Calu3 (cell line): ENCODE results near the gene GCDH. TPM values are rescaled to one million over a fixed set of nuclear protein-coding genes. Genes with fewer than 3 reads are reported as not detected.
A peak's percentile ranks its signal among the peaks of the same experiment; 100 is the strongest.

Experiments used
- BruUV-seq: library from RNA; stranded (reverse); fragments of 400-500 nt; replicated peaks from 2 replicates; lab custom pipeline; 2021; lab: Mats Ljungman, UMichigan
- CTCF ChIA-PET: fragments of 300-600 bp; sonication (Branson Sonifier 250); formaldehyde crosslinking; loops from one replicate; lab custom pipeline; 2022; ENCODE audit warnings: antibody characterized with exemption; lab: Charles Lee
- DNase-seq: peaks from one replicate; pipeline ENCODE4 v3.0.0; 2022
- H3K27ac Mint-ChIP-seq: one replicate; pipeline ENCODE4 v1.8.0; 2022; ENCODE audit warnings: mixed read lengths; ENCODE audit not compliant: unreplicated experiment
- H3K27me3 Mint-ChIP-seq: one replicate; pipeline ENCODE4 v1.8.0; 2022; ENCODE audit warnings: mixed read lengths; ENCODE audit not compliant: unreplicated experiment
- H3K36me3 Mint-ChIP-seq: one replicate; pipeline ENCODE4 v1.8.0; 2022; ENCODE audit warnings: mild to moderate bottlenecking, moderate library complexity, mixed read lengths; ENCODE audit not compliant: insufficient read depth, unreplicated experiment
- H3K4me1 Mint-ChIP-seq: one replicate; pipeline ENCODE4 v1.8.0; 2022; ENCODE audit warnings: mild to moderate bottlenecking, low read depth, mixed read lengths; ENCODE audit not compliant: unreplicated experiment
- H3K4me3 Mint-ChIP-seq: one replicate; pipeline ENCODE4 v1.8.0; 2022; ENCODE audit warnings: mild to moderate bottlenecking, low read depth, moderate library complexity, mixed read lengths; ENCODE audit not compliant: unreplicated experiment
- H3K9me3 Mint-ChIP-seq: one replicate; pipeline ENCODE4 v1.8.0; 2022; ENCODE audit warnings: low read depth, mixed read lengths; ENCODE audit not compliant: unreplicated experiment
- CTCF ChIP-seq: fragments of 200-600 bp; IDR thresholded peaks from one replicate; pipeline ENCODE4 v1.8.0; 2022; ENCODE audit warnings: antibody characterized with exemption; ENCODE audit not compliant: unreplicated experiment
- intact Hi-C: fragments of 100-400 bp; cut with micrococcal nuclease; formaldehyde crosslinking; loops from one replicate; pipeline ENCODE4 v1.10.0; 2022; ENCODE audit not compliant: unreplicated experiment
- total RNA-seq: library from RNA; stranded (reverse); gene quantifications from 2 replicates; pipeline ENCODE4 v1.2.3, GENCODE V29; 2022

The GCDH gene
- total RNA-seq, 1 experiment from 2014 or later = 23.6 TPM

GRCh38 chr19:12924621-12925310 is 33.8 kb downstream of the GCDH start:
- CTCF ChIA-PET = no interaction called here
- DNase-seq = no peak
- no peaks in the 10 kb centered on the region for H3K27me3 Mint-ChIP-seq
- no peak for TF ChIP-seq CTCF
- no peak overlapping the region for H3K27ac Mint-ChIP-seq
- H3K36me3 Mint-ChIP-seq = peaks cover 77% of the 10 kb centered on the region
- intact Hi-C loops = no loop called here
- no TSS peak for BruUV-seq
- no peaks in the 10 kb centered on the region for H3K9me3 Mint-ChIP-seq
- no peaks in the 10 kb centered on the region for H3K4me1 Mint-ChIP-seq
- no peak overlapping the region for H3K4me3 Mint-ChIP-seq

GRCh38 chr19:12930002-12930645 is 39.2 kb downstream of the GCDH start:
- intact Hi-C loops = no loop called here
- Mint-ChIP-seq H3K4me3 (no peak overlapping the region), H3K9me3 (no peaks in the 10 kb centered on the region), H3K27me3 (no peaks in the 10 kb centered on the region), H3K27ac (no peak overlapping the region), H3K36me3 (peaks cover 59% of the 10 kb centered on the region), H3K4me1 (peaks cover 9% of the 10 kb centered on the region)
- BruUV-seq = no TSS peak
- no peak for DNase-seq
- TF ChIP-seq CTCF = no peak
- CTCF ChIA-PET = no interaction called here

GRCh38 chr19:12932392-12933286 is 41.7 kb downstream of the GCDH start:
- no peak for DNase-seq
- TF ChIP-seq CTCF = no peak
- Mint-ChIP-seq H3K27me3 (no peaks in the 10 kb centered on the region), H3K27ac (peak overlapping the region; percentile 72), H3K9me3 (no peaks in the 10 kb centered on the region), H3K4me3 (peak overlapping the region; percentile 90), H3K4me1 (peaks cover 15% of the 10 kb centered on the region), H3K36me3 (peaks cover 48% of the 10 kb centered on the region)
- intact Hi-C loops = no loop called here
- BruUV-seq = no TSS peak
- CTCF ChIA-PET = interaction anchor here (0.6 to 0.7 kb wide), 2 partner anchors 10 to 175 kb away, joined by 4 to 9 read pairs; no protein-coding TSS in a partner anchor

- Mint-ChIP-seq H3K9me3 (no peaks in the 10 kb centered on the region), H3K4me3 (peak within 1 kb of the TSS; percentile 90), H3K36me3 (peaks cover 50% of the 10 kb centered on the region), H3K27ac (peak within 1 kb of the TSS; percentile 72), H3K4me1 (peaks cover 16% of the 10 kb centered on the region), H3K27me3 (no peaks in the 10 kb centered on the region)
- no peak for TF ChIP-seq CTCF
- intact Hi-C loops = no loop called here
- peak; percentile 74 for DNase-seq
- CTCF ChIA-PET = no interaction called here
- TSS peak; percentile 64 for BruUV-seq
Observed at GRCh38 chr19:12933287-12934072, 42.5 kb downstream of the GCDH start, which contains the start of gene FARSA. FARSA (minus strand) TSS chr19:12933711; CDS start chr19:12933696, 15 bp downstream.
